Measurements from ENCODE around the gene UBE2H.
A peak's percentile ranks its signal among the peaks of the same experiment; 100 is the strongest.
"Not testable (repeated sequence)": the region's sequence is repeated elsewhere in the genome, so short reads cannot be mapped to it uniquely, and the experiment has no call there.

The UBE2H gene

GRCh38 chr7:129841465-129841864 is 111.3 kb downstream of the UBE2H start:
- no peak overlapping the region for H3K27ac ChIP-seq
- TF ChIP-seq, protein P1, sequence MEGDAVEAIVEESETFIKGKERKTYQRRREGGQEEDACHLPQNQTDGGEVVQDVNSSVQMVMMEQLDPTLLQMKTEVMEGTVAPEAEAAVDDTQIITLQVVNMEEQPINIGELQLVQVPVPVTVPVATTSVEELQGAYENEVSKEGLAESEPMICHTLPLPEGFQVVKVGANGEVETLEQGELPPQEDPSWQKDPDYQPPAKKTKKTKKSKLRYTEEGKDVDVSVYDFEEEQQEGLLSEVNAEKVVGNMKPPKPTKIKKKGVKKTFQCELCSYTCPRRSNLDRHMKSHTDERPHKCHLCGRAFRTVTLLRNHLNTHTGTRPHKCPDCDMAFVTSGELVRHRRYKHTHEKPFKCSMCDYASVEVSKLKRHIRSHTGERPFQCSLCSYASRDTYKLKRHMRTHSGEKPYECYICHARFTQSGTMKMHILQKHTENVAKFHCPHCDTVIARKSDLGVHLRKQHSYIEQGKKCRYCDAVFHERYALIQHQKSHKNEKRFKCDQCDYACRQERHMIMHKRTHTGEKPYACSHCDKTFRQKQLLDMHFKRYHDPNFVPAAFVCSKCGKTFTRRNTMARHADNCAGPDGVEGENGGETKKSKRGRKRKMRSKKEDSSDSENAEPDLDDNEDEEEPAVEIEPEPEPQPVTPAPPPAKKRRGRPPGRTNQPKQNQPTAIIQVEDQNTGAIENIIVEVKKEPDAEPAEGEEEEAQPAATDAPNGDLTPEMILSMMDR (conservative IDR thresholded peaks at IDR 0.05) = no peak

DNA sequence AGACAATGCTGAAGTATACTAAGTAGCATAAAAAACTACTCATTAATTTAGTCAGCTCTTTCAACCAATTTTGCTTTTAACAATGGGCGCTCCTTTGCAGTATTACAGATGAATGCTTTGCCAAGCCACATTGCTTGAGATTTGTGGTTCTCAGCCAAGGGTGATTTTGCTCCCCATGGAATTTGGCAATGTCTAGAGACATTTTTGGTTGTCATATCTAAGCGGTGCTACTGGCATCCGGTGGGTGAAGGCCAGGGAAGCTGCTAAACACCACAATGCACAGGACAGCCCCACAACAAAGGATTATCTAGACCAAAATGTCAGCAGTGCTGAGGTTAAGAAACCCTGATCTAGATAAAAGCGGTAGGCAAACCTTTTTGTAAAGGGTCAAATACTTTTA is 112.0 kb downstream of the UBE2H start:
- TF ChIP-seq, protein P1 (conservative IDR thresholded peaks at IDR 0.05) = no peak
- no peak overlapping the region for H3K27ac ChIP-seq

GRCh38 chr7:129836983-129837382 is 115.8 kb downstream of the UBE2H start:
- TF ChIP-seq, protein P1 (conservative IDR thresholded peaks at IDR 0.05) = no peak

GRCh38 chr7:129835569-129835968 is 117.2 kb downstream of the UBE2H start:
- TF ChIP-seq, protein P1 (conservative IDR thresholded peaks at IDR 0.05) = no peak
- H3K27ac ChIP-seq = peak overlapping the region; percentile 37

More at GRCh38 chr7:129836983-129837382, 115.8 kb downstream of the UBE2H start:
- no peak overlapping the region for H3K27ac ChIP-seq

DNA sequence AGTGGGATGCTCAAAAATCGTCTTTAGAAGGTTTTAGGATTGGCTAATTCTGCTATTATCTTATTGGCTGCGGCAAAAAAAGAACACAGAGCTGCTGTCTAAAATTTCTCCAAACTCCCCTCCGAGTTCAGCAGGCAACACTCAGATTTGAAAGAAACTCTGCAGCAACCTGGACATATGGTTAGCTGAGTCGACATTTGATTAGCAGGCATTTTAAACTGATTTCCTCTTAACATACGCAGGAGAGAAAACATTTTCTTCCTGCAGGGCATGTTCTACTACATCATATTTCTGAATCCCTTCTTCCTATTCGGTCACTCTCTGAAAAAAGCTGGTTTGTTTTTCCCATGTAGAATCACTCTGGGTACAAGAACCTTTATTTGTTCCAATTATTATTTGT is 119.4 kb downstream of the UBE2H start:
- H3K27ac ChIP-seq = not testable (repeated sequence)

GRCh38 chr7:129832701-129833227 is 120.0 kb downstream of the UBE2H start:
- H3K27ac ChIP-seq = no peak overlapping the region

DNA sequence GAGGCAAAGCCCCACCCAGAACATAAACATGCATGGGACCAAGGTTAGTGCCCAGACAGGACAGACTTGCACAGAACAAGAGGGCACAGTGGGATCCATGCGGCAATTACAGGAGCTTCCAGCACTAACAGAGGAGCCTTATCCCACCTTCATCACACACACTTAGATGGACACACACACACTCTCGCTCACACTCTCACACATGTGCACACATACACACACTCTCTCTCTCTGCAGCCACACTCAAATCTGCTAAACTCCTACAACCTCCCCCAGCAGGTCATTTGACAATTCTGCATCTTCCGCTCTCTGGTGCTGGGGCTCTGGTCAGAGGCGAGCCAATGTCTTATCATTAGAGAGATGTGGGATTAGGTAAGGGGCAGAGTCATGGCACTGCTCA is 120.5 kb downstream of the UBE2H start:
- TF ChIP-seq, protein P1 (conservative IDR thresholded peaks at IDR 0.05) = no peak
- H3K27ac ChIP-seq = no peak overlapping the region

More at GRCh38 chr7:129832701-129833227, 120.0 kb downstream of the UBE2H start:
- TF ChIP-seq, protein P1 (conservative IDR thresholded peaks at IDR 0.05) = no peak

GRCh38 chr7:129831424-129832058 is 121.2 kb downstream of the UBE2H start:
- no peak overlapping the region for H3K27ac ChIP-seq
- TF ChIP-seq, protein P1 (conservative IDR thresholded peaks at IDR 0.05) = no peak

All from VCaP (cell line).